DOHH2 (cell line): ENCODE measurements around the gene SUGP2.

Experiments used
- EZH2phosphoT487 ChIP-seq: fragments of 200-600 bp; sonication (generic); IDR thresholded peaks from 2 replicates; pipeline ENCODE4 v1.6.1; 2017; ENCODE audit warnings: borderline replicate concordance, mild to moderate bottlenecking, antibody characterized with exemption, low read length, moderate library complexity, mixed read lengths
- TF ChIP-seq, protein P1 (sequence below): fragments of 200-600 bp; sonication (generic); IDR thresholded peaks from one replicate; pipeline ENCODE4 v1.5.1; 2014; ENCODE audit warnings: antibody characterized with exemption, mild to moderate bottlenecking, low read depth, low read length; ENCODE audit not compliant: poor library complexity, severe bottlenecking

DNA sequence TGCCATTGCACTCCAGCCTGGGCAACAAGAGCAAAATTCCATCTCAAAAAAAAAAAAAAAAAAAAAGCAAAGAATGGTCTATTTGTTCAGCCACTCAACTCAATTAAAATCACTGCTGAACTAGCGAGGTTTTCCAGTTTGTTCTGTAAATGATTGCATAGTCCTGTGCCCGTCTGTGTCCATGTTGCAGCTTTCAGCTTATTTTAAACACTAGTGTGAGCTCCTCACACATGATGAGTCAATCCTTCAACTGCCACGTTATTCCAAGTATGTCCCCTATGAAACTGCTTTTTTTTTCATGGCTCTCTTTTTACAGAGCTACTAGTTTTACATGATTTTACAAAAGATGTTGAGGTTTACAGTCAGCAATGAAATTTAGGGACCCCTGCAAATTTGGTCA lies 12.2 kb downstream of the SUGP2 start:
- TF ChIP-seq, protein P1, sequence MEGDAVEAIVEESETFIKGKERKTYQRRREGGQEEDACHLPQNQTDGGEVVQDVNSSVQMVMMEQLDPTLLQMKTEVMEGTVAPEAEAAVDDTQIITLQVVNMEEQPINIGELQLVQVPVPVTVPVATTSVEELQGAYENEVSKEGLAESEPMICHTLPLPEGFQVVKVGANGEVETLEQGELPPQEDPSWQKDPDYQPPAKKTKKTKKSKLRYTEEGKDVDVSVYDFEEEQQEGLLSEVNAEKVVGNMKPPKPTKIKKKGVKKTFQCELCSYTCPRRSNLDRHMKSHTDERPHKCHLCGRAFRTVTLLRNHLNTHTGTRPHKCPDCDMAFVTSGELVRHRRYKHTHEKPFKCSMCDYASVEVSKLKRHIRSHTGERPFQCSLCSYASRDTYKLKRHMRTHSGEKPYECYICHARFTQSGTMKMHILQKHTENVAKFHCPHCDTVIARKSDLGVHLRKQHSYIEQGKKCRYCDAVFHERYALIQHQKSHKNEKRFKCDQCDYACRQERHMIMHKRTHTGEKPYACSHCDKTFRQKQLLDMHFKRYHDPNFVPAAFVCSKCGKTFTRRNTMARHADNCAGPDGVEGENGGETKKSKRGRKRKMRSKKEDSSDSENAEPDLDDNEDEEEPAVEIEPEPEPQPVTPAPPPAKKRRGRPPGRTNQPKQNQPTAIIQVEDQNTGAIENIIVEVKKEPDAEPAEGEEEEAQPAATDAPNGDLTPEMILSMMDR = no peak
- no peak for TF ChIP-seq EZH2phosphoT487
